ENCODE measurements around the gene CCDC188.

Gene CCDC188

DNA sequence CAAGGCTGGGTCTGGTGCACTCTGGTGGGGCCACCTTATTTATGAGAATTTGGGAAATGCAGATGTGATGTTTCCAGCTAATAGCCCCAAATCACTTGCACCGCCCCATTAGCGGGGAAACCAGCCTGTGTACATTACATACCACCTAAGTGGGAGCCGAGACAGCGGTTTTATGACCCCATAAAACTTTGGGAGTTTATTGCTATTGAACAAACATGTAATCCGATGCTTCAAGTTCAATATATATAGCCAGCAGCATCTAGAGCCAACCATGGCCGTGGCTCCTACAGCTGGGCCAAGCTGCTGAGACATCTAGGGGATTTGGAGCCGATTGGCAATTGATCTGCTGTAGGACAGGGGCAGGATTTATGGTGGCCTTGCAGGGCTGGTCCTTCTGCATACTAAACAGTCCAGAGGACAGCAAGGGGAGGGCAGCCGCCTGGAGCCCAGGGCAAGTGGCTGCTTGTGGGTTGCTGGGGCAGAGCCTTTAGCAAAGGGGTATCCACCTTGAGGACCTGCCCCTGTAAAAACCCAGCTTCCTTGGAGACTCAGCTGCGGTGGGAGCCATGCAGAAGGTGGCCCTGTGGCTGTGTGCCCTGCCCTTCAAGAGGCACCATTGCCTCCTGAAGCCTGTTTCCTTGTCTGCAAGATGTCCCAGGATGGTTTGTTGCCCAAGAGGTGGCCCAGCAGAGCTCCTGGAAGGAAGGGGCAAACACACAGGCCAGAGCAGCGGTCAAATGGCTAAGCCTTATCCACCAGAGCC lies 47.9 kb upstream of the CCDC188 start:
- TF ChIP-seq GABPA (IDR thresholded peaks at IDR 0.05; ENCODE audit: low read depth) (no peak), SPI1 (IDR thresholded peaks at IDR 0.05; ENCODE audit: borderline replicate concordance, low read depth) (no peak)
- DNase-seq (ENCODE audit: low read depth in 1 of 2, low spot score in 1 of 2), result no peak
- no peak overlapping the region for H3K27ac ChIP-seq (replicated peaks)
- no peaks in the 10 kb centered on the region for H3K27me3 ChIP-seq (ENCODE audit: insufficient read depth, poor library complexity, severe bottlenecking)
- no peak overlapping the region for H3K4me3 ChIP-seq (replicated peaks; ENCODE audit: insufficient read depth, low read length)

DNA sequence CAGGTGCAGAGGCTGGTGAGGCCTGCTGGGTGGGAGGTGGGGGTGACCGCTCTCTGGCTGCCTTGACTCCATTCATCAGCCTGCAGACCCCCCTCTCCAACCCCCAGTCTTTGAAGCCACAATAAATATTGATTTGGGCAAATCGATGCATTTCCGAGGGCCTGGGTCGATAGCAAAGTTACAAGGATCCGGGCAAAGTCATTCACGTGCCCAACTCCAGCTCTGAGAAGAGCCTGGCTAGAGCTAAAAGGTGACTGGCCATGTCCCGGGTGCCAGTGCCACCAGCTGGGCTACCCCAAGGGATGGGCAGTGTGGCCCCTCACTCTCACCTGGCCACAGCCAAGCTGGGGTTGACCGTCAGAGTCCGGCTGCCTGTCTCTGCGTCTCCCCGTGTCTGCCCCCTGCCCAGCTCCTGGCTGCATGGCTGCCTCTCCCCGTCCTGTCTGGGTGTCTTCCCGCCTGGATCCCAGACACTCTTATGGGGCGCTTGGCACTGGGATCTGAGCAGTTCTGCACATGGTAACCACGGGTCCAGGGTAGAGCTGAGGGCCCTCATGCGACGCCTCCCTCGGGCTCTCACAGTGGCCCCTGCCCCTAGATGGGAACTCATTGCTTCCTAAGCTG lies 46.7 kb upstream of the CCDC188 start:
- no peaks in the 10 kb centered on the region for H3K27me3 ChIP-seq (ENCODE audit: insufficient read depth, poor library complexity, severe bottlenecking)
- H3K4me3 ChIP-seq (replicated peaks; ENCODE audit: insufficient read depth, low read length), result no peak overlapping the region
- DNase-seq (ENCODE audit: low read depth in 1 of 2, low spot score in 1 of 2), result no peak
- TF ChIP-seq CTCF (IDR thresholded peaks at IDR 0.05; ENCODE audit: insufficient read depth, low read length), result no peak
- TF ChIP-seq POLR2AphosphoS5 (IDR thresholded peaks at IDR 0.05; ENCODE audit: low read depth), result no peak
- TF ChIP-seq, protein P1, sequence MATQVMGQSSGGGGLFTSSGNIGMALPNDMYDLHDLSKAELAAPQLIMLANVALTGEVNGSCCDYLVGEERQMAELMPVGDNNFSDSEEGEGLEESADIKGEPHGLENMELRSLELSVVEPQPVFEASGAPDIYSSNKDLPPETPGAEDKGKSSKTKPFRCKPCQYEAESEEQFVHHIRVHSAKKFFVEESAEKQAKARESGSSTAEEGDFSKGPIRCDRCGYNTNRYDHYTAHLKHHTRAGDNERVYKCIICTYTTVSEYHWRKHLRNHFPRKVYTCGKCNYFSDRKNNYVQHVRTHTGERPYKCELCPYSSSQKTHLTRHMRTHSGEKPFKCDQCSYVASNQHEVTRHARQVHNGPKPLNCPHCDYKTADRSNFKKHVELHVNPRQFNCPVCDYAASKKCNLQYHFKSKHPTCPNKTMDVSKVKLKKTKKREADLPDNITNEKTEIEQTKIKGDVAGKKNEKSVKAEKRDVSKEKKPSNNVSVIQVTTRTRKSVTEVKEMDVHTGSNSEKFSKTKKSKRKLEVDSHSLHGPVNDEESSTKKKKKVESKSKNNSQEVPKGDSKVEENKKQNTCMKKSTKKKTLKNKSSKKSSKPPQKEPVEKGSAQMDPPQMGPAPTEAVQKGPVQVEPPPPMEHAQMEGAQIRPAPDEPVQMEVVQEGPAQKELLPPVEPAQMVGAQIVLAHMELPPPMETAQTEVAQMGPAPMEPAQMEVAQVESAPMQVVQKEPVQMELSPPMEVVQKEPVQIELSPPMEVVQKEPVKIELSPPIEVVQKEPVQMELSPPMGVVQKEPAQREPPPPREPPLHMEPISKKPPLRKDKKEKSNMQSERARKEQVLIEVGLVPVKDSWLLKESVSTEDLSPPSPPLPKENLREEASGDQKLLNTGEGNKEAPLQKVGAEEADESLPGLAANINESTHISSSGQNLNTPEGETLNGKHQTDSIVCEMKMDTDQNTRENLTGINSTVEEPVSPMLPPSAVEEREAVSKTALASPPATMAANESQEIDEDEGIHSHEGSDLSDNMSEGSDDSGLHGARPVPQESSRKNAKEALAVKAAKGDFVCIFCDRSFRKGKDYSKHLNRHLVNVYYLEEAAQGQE (IDR thresholded peaks at IDR 0.05; ENCODE audit: insufficient replicate concordance, low read depth), result no peak
- TF ChIP-seq GABPA (IDR thresholded peaks at IDR 0.05; ENCODE audit: low read depth), result no peak
- TF ChIP-seq SPI1 (IDR thresholded peaks at IDR 0.05; ENCODE audit: borderline replicate concordance, low read depth), result no peak
- H3K27ac ChIP-seq (replicated peaks), result no peak overlapping the region

- no peak overlapping the region for H3K4me3 ChIP-seq (replicated peaks; ENCODE audit: insufficient read depth, low read length)
- H3K27me3 ChIP-seq (ENCODE audit: insufficient read depth, poor library complexity, severe bottlenecking), result no peaks in the 10 kb centered on the region
- TF ChIP-seq SPI1 (IDR thresholded peaks at IDR 0.05; ENCODE audit: borderline replicate concordance, low read depth) (no peak), CTCF (IDR thresholded peaks at IDR 0.05; ENCODE audit: insufficient read depth, low read length) (no peak), POLR2AphosphoS5 (IDR thresholded peaks at IDR 0.05; ENCODE audit: low read depth) (no peak), GABPA (IDR thresholded peaks at IDR 0.05; ENCODE audit: low read depth) (no peak)
- TF ChIP-seq, protein P1 (IDR thresholded peaks at IDR 0.05; ENCODE audit: insufficient replicate concordance, low read depth), result no peak
- no peak overlapping the region for H3K27ac ChIP-seq (replicated peaks)
- no peak for DNase-seq (ENCODE audit: low read depth in 1 of 2, low spot score in 1 of 2)
Observed at GRCh38 chr22:20196094-20196842, 45.4 kb upstream of the CCDC188 start.
